ENCODE results near the gene VPS37C.
"Not testable (repeated sequence)": the region's sequence is repeated elsewhere in the genome, so short reads cannot be mapped to it uniquely, and the experiment has no call there.

The VPS37C gene

DNA sequence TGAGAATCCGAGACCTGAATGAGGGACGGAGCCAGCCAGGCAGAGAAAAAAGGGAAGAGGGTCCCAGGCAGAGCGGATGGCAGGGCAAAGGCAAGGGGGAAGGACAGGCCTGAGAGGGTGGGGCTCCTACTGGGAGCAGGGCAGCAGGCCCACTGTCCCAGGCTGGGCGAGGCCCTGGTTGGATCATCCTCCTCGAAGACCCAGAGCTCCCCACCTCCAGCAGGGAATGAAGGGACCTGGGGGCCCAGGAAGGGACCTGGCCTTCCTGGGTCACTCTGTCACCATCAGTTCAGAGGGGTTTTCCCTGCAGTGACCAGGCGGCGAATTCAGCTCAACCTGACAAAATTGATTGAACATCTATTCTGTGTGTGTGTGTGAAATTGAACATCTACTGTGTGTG is 54.9 kb downstream of the VPS37C start:
- H3K27ac ChIP-seq, result no peak overlapping the region
- DNase-seq (ENCODE audit: low read depth, low spot score), result no peak

GRCh38 chr11:61104963-61105362 is 56.3 kb downstream of the VPS37C start:
- no peak overlapping the region for H3K27ac ChIP-seq
- DNase-seq (ENCODE audit: low read depth, low spot score), result no peak

DNA sequence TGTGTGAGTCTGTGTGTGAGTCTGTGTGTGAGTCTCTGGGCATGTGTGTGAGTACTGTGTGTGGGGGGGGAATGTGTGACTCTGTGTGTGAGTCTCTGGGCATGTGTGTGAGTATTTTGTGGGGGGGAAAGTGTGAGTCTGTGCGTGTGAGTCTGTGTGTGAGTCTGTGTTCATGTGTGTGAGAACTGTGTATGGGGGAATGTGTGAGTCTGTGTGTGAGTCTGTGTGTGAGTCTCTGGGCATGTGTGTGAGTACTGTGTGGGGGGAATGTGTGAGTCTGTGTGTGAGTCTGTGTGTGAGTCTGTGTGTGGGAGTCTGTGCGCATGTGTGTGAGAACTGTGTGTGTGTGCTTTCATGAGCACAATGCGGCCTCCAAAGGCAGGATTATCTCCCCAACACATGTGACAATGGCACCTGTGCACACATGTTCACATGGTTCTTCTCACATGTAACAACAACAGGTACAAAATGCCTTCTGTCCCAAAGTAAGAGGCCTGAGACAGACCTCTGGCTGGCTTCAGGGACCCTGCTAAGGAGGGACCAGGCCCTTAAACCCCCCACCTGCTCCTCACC is 57.3 kb downstream of the VPS37C start:
- no peak overlapping the region for H3K27ac ChIP-seq
- DNase-seq (ENCODE audit: low read depth, low spot score), result no peak

- H3K27ac ChIP-seq, result no peak overlapping the region
- DNase-seq (ENCODE audit: low read depth, low spot score), result no peak
Observed at GRCh38 chr11:61102667-61103571, 58.3 kb downstream of the VPS37C start.

DNA sequence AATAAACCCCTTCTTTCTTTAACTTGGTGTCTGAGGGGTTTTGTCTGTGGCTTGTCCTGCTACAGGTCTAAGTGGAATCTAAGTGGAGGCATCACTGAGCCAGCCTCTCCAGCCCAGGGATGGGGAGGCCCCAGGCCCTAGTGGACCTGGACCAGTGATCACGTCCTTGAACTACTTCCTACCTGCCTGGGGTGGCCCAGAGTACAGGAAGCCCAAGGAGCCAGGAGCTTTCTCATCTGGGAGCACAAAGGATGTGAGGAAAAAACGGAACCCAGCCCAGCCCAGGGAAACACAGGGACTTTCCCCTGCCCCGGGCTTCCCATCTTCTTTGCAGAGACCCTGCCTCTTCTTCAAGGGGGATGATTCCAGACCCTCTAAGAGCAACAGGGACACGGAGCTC is 62.4 kb downstream of the VPS37C start:
- no peak overlapping the region for H3K27ac ChIP-seq
- no peak for DNase-seq (ENCODE audit: low read depth, low spot score)

DNA sequence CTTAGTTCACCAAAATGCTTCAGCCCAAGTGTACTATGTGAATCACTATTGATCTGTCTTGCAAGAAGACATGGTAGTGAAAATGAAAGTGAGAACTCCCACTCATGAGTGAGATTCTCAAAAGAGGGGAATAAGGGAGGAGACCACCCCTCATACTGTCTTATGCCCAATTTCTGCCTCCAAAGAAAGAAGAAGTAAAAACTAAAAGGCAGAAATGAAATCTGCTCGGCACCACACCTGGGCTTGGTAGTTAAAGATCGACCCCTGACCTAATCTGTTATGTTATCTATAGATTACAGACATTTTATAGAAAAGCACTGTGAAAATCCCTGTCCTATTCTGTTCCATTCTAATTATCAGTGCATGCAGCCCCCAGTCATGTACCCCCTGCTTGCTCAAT is 63.0 kb downstream of the VPS37C start:
- not testable (repeated sequence) for H3K27ac ChIP-seq; DNase-seq (ENCODE audit: low read depth, low spot score)

DNA sequence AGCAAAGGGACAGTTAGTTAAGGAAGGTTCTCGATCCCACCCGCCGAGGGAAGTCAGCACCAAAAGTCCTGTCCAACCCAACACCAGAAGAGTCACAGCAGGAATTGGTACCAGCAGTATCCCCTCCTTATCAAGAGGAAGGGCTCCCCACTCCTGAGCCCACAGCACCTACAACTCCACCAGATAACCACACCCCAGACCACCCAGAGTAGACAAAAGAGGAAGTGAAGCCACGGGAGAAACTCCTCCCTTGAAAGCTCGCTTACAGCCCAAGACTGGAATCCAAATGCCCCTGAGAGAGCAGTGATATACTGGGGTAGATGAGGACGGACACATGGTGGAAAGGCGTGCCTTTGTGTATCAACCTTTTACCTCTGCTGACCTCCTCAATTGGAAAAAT is 66.2 kb downstream of the VPS37C start:
- H3K27ac ChIP-seq, result no peak overlapping the region
- DNase-seq (ENCODE audit: low read depth, low spot score), result no peak

DNA sequence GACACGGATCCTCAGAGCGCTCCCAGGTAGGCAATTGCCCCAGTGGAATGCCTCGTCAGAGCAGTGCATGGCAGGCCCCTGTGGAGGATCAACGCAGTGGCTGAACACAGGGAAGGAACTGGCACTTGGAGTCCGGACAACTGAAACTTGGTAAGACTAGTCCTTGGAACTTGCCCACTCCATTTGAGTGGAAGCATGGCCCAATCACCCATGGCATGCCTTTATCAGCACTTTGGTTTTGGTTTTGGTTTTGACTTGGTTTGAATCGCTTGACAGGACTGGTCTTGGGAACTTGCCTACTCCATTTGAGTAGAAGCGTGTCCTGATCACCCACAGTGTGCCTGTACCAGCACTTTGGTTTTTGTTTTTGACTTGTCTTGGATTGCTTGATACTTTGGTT is 67.1 kb downstream of the VPS37C start:
- DNase-seq (ENCODE audit: low read depth, low spot score); H3K27ac ChIP-seq: not testable (repeated sequence)

- DNase-seq (ENCODE audit: low read depth, low spot score), result no peak
- no peak overlapping the region for H3K27ac ChIP-seq
Observed at GRCh38 chr11:61092908-61093763, 68.1 kb downstream of the VPS37C start.

DNA sequence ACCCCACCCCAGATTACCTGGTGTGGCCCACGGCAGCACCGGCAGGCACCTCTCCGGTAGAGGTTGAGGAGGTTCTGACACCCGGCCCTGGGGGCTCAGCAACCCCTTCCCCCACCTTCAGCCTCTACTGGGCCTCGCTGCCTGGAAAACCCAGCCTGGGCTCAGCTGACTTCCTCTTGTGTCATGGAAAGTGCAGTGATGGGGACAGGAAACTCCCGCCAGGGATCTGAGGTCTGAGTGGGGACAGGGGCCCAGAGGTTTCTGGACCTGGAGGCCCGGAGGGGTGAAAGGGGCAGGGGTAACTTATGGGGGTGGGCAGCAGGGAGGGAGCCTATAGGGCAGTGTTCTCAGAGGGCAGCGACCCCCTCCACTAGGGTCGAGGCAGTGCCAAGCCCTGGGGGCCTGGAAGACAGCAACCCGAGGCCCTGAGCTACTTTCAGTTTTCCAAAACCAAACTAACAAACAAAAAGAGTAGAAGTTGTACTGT is 68.9 kb downstream of the VPS37C start:
- no peak for DNase-seq (ENCODE audit: low read depth, low spot score)
- no peak overlapping the region for H3K27ac ChIP-seq

- no peak for DNase-seq (ENCODE audit: low read depth, low spot score)
- no peak overlapping the region for H3K27ac ChIP-seq
Observed at GRCh38 chr11:61091373-61092279, 69.6 kb downstream of the VPS37C start.

GRCh38 chr11:61090982-61091372 is 70.2 kb downstream of the VPS37C start:
- H3K27ac ChIP-seq, result no peak overlapping the region
- DNase-seq (ENCODE audit: low read depth, low spot score), result no peak

- H3K27ac ChIP-seq, result no peak overlapping the region
- DNase-seq (ENCODE audit: low read depth, low spot score), result no peak
Observed at GRCh38 chr11:61090521-61090920, 70.7 kb downstream of the VPS37C start.

- no peak for DNase-seq (ENCODE audit: low read depth, low spot score)
- H3K27ac ChIP-seq, result no peak overlapping the region
Observed at GRCh38 chr11:61089806-61090491, 71.3 kb downstream of the VPS37C start.

DNA sequence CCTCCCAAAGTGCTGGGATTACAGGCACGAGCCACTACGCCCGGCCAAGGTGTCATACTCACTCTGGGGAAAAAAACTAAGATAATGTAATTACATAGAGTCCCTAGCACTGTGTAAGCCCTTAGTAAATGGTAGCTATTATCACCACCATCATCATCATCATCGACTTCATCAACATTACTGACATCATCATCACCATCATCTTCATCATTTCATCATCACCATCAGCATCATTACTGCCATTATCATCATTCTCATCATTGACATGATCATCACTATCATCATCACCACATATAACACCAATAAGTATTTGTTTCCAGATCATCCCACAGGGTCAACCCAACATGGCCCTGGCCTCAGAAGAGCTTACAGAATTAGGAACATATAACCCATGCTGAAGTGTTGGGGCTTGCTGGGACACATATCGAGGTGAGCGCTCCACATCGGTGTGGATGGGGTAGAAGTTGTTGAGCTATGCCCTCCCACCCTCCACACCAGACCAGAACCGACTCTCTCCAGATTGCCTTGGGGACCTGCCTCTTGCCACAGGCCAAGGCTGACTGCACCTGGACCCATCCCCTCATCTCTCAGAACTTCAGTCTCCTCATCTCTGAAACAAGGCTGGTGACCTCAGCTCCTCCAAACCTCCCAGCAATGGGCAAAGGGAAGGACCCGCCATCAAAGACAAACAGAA is 73.7 kb downstream of the VPS37C start:
- DNase-seq (ENCODE audit: low read depth, low spot score), result no peak
- no peak overlapping the region for H3K27ac ChIP-seq

DNA sequence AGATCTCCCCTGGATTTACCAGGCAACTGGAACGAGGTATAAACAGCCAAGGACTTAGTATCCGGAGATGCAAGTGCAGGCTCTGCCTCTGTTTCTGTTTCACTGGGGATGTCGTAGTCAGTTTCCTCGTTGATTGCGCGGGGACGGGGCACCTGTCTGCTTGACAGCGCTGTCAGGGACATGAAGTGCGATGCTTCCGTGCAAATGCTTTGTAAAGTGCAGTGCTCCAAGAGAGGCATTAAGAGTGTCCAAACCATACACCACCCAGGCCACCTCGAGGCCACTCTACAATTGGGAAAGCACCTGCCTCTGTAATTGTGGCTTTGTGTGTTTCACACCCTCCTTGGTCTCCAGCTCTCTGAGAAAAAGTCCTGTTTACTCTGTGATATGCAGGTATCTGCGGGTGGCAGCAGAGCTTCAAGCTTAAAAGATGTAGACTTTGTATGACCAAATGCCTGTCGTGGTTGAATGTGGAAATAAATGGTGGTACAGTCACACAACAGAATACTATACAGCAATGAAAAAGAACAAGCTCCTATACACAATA is 77.6 kb downstream of the VPS37C start:
- no peak overlapping the region for H3K27ac ChIP-seq
- DNase-seq (ENCODE audit: low read depth, low spot score), result no peak

- no peak for DNase-seq (ENCODE audit: low read depth, low spot score)
- no peak overlapping the region for H3K27ac ChIP-seq
Observed at GRCh38 chr11:61082931-61083531, 78.2 kb downstream of the VPS37C start.

Data from epithelial cell of prostate (primary cell).